Measurements from ENCODE around the gene CARMIL1. TPM values are rescaled to one million over a fixed set of nuclear protein-coding genes. Genes with fewer than 3 reads are reported as not detected.

The CARMIL1 gene
- total and polyA plus RNA-seq, 4 donors = 22.9 to 41.0 (median 38.4) TPM

- H3K9me3 ChIP-seq (ENCODE audit: control insufficient read depth, insufficient read depth, low read length) = no peaks in the 10 kb centered on the region
- no peaks in the 10 kb centered on the region for H3K36me3 ChIP-seq (ENCODE audit: control insufficient read depth, insufficient read depth, low read length)
- H3K27ac ChIP-seq (ENCODE audit: low read depth, low read length) = no peak overlapping the region
- H3K4me1 ChIP-seq (ENCODE audit: control insufficient read depth, insufficient read depth, low read length) = no peaks in the 10 kb centered on the region
- WGBS (ENCODE audit: insufficient coverage) = 95% methylated on average over 2 of the region's 3 CpGs
- H3K4me3 ChIP-seq (ENCODE audit: low read depth, low read length) = no peak overlapping the region
- DNase-seq (ENCODE audit: low read depth in 4 of 6, low spot score in 6 of 6) = no peak
- H3K27me3 ChIP-seq (ENCODE audit: control insufficient read depth, insufficient read depth, low read length) = no peaks in the 10 kb centered on the region
These were observed 279.1 kb downstream of the CARMIL1 start for GRCh38 chr6:25558155-25558817.

GRCh38 chr6:25560865-25561264 is 281.7 kb downstream of the CARMIL1 start:
- Histone ChIP-seq H3K36me3 (ENCODE audit: control insufficient read depth, insufficient read depth, low read length) (no peaks in the 10 kb centered on the region), H3K27ac (ENCODE audit: low read depth, low read length) (no peak overlapping the region), H3K4me1 (ENCODE audit: control insufficient read depth, insufficient read depth, low read length) (no peaks in the 10 kb centered on the region), H3K4me3 (ENCODE audit: low read depth, low read length) (no peak overlapping the region), H3K9me3 (ENCODE audit: control insufficient read depth, insufficient read depth, low read length) (no peaks in the 10 kb centered on the region), H3K27me3 (ENCODE audit: control insufficient read depth, insufficient read depth, low read length) (no peaks in the 10 kb centered on the region)
- no CpG with 5 or more reads among the region's 2 CpGs for WGBS (ENCODE audit: insufficient coverage)
- DNase-seq (ENCODE audit: low read depth in 4 of 6, low spot score in 6 of 6) = no peak

GRCh38 chr6:25564943-25565342 is 285.8 kb downstream of the CARMIL1 start:
- H3K27me3 ChIP-seq (ENCODE audit: control insufficient read depth, insufficient read depth, low read length) = no peaks in the 10 kb centered on the region
- no peak overlapping the region for H3K27ac ChIP-seq (ENCODE audit: low read depth, low read length)
- no peak for DNase-seq (ENCODE audit: low read depth in 4 of 6, low spot score in 6 of 6)
- H3K36me3 ChIP-seq (ENCODE audit: control insufficient read depth, insufficient read depth, low read length) = no peaks in the 10 kb centered on the region
- no peaks in the 10 kb centered on the region for H3K9me3 ChIP-seq (ENCODE audit: control insufficient read depth, insufficient read depth, low read length)
- no peaks in the 10 kb centered on the region for H3K4me1 ChIP-seq (ENCODE audit: control insufficient read depth, insufficient read depth, low read length)
- H3K4me3 ChIP-seq (ENCODE audit: low read depth, low read length) = no peak overlapping the region

- H3K4me3 ChIP-seq (ENCODE audit: low read depth, low read length) = no peak overlapping the region
- H3K4me1 ChIP-seq (ENCODE audit: control insufficient read depth, insufficient read depth, low read length) = no peaks in the 10 kb centered on the region
- H3K36me3 ChIP-seq (ENCODE audit: control insufficient read depth, insufficient read depth, low read length) = no peaks in the 10 kb centered on the region
- no CpG with 5 or more reads among the region's 2 CpGs for WGBS (ENCODE audit: insufficient coverage)
- H3K27ac ChIP-seq (ENCODE audit: low read depth, low read length) = no peak overlapping the region
- DNase-seq (ENCODE audit: low read depth in 4 of 6, low spot score in 6 of 6) = peak in 1 of 6 donors; percentile 65
- H3K9me3 ChIP-seq (ENCODE audit: control insufficient read depth, insufficient read depth, low read length) = no peaks in the 10 kb centered on the region
- no peaks in the 10 kb centered on the region for H3K27me3 ChIP-seq (ENCODE audit: control insufficient read depth, insufficient read depth, low read length)
These were observed 291.4 kb downstream of the CARMIL1 start for GRCh38 chr6:25570578-25570977.

- H3K9me3 ChIP-seq (ENCODE audit: control insufficient read depth, insufficient read depth, low read length) = no peaks in the 10 kb centered on the region
- H3K27ac ChIP-seq (ENCODE audit: low read depth, low read length) = peak overlapping the region; percentile 60
- H3K4me1 ChIP-seq (ENCODE audit: control insufficient read depth, insufficient read depth, low read length) = no peaks in the 10 kb centered on the region
- H3K36me3 ChIP-seq (ENCODE audit: control insufficient read depth, insufficient read depth, low read length) = no peaks in the 10 kb centered on the region
- no peak overlapping the region for H3K4me3 ChIP-seq (ENCODE audit: low read depth, low read length)
- no peaks in the 10 kb centered on the region for H3K27me3 ChIP-seq (ENCODE audit: control insufficient read depth, insufficient read depth, low read length)
- WGBS (ENCODE audit: insufficient coverage) = no CpG with 5 or more reads among the region's 2 CpGs
- DNase-seq (ENCODE audit: low read depth in 4 of 6, low spot score in 6 of 6) = peak; percentile 35 to 95 (median 44)
These were observed 297.7 kb downstream of the CARMIL1 start for GRCh38 chr6:25576919-25577318.

GRCh38 chr6:25578538-25578937 is 299.4 kb downstream of the CARMIL1 start:
- no peak for DNase-seq (ENCODE audit: low read depth in 4 of 6, low spot score in 6 of 6)
- Histone ChIP-seq H3K4me3 (ENCODE audit: low read depth, low read length) (no peak overlapping the region), H3K4me1 (ENCODE audit: control insufficient read depth, insufficient read depth, low read length) (no peaks in the 10 kb centered on the region), H3K27me3 (ENCODE audit: control insufficient read depth, insufficient read depth, low read length) (no peaks in the 10 kb centered on the region), H3K36me3 (ENCODE audit: control insufficient read depth, insufficient read depth, low read length) (no peaks in the 10 kb centered on the region), H3K27ac (ENCODE audit: low read depth, low read length) (no peak overlapping the region), H3K9me3 (ENCODE audit: control insufficient read depth, insufficient read depth, low read length) (no peaks in the 10 kb centered on the region)

GRCh38 chr6:25579391-25579883 is 300.3 kb downstream of the CARMIL1 start:
- Histone ChIP-seq H3K27ac (ENCODE audit: low read depth, low read length) (no peak overlapping the region), H3K4me1 (ENCODE audit: control insufficient read depth, insufficient read depth, low read length) (no peaks in the 10 kb centered on the region), H3K27me3 (ENCODE audit: control insufficient read depth, insufficient read depth, low read length) (no peaks in the 10 kb centered on the region), H3K36me3 (ENCODE audit: control insufficient read depth, insufficient read depth, low read length) (no peaks in the 10 kb centered on the region), H3K9me3 (ENCODE audit: control insufficient read depth, insufficient read depth, low read length) (no peaks in the 10 kb centered on the region), H3K4me3 (ENCODE audit: low read depth, low read length) (no peak overlapping the region)
- no peak for DNase-seq (ENCODE audit: low read depth in 4 of 6, low spot score in 6 of 6)
- WGBS (ENCODE audit: insufficient coverage) = 100% methylated on average over 1 of the region's 2 CpGs

GRCh38 chr6:25579902-25580495 is 300.8 kb downstream of the CARMIL1 start:
- Histone ChIP-seq H3K9me3 (ENCODE audit: control insufficient read depth, insufficient read depth, low read length) (no peaks in the 10 kb centered on the region), H3K4me1 (ENCODE audit: control insufficient read depth, insufficient read depth, low read length) (no peaks in the 10 kb centered on the region), H3K27me3 (ENCODE audit: control insufficient read depth, insufficient read depth, low read length) (no peaks in the 10 kb centered on the region), H3K27ac (ENCODE audit: low read depth, low read length) (no peak overlapping the region), H3K36me3 (ENCODE audit: control insufficient read depth, insufficient read depth, low read length) (no peaks in the 10 kb centered on the region), H3K4me3 (ENCODE audit: low read depth, low read length) (no peak overlapping the region)
- DNase-seq (ENCODE audit: low read depth in 4 of 6, low spot score in 6 of 6) = no peak
- WGBS (ENCODE audit: insufficient coverage) = 93% methylated on average over 1 of the region's 4 CpGs

- H3K27ac ChIP-seq (ENCODE audit: low read depth, low read length) = no peak overlapping the region
- no peaks in the 10 kb centered on the region for H3K9me3 ChIP-seq (ENCODE audit: control insufficient read depth, insufficient read depth, low read length)
- H3K27me3 ChIP-seq (ENCODE audit: control insufficient read depth, insufficient read depth, low read length) = no peaks in the 10 kb centered on the region
- 83% methylated on average over 3 of the region's 4 CpGs for WGBS (ENCODE audit: insufficient coverage)
- DNase-seq (ENCODE audit: low read depth in 4 of 6, low spot score in 6 of 6) = no peak
- H3K4me3 ChIP-seq (ENCODE audit: low read depth, low read length) = no peak overlapping the region
- H3K36me3 ChIP-seq (ENCODE audit: control insufficient read depth, insufficient read depth, low read length) = peaks cover 5% of the 10 kb centered on the region
- no peaks in the 10 kb centered on the region for H3K4me1 ChIP-seq (ENCODE audit: control insufficient read depth, insufficient read depth, low read length)
These were observed 302.9 kb downstream of the CARMIL1 start for GRCh38 chr6:25582101-25582500.

- DNase-seq (ENCODE audit: low read depth in 4 of 6, low spot score in 6 of 6) = no peak
These were observed 303.9 kb downstream of the CARMIL1 start for GRCh38 chr6:25583099-25583498.

More at GRCh38 chr6:25583099-25583498, 303.9 kb downstream of the CARMIL1 start:
- H3K27ac ChIP-seq (ENCODE audit: low read depth, low read length) = no peak overlapping the region
- no peak overlapping the region for H3K4me3 ChIP-seq (ENCODE audit: low read depth, low read length)
- no peaks in the 10 kb centered on the region for H3K9me3 ChIP-seq (ENCODE audit: control insufficient read depth, insufficient read depth, low read length)
- H3K27me3 ChIP-seq (ENCODE audit: control insufficient read depth, insufficient read depth, low read length) = no peaks in the 10 kb centered on the region
- peaks cover 5% of the 10 kb centered on the region for H3K36me3 ChIP-seq (ENCODE audit: control insufficient read depth, insufficient read depth, low read length)
- H3K4me1 ChIP-seq (ENCODE audit: control insufficient read depth, insufficient read depth, low read length) = no peaks in the 10 kb centered on the region
